K562 (cell line): ENCODE results near the gene CYB5R4. TPM values are rescaled to one million over a fixed set of nuclear protein-coding genes. Genes with fewer than 3 reads are reported as not detected.

Experiments used
- CREB1 ChIP-seq, 2 experiments: sonication (generic) in 1 of 2; formaldehyde crosslinking in 1 of 2; IDR thresholded peaks; 2 replicates each; pipeline versions ENCODE4 v1.6.1 to v1.8.0; 2012 to 2022; ENCODE audit warnings: inconsistent platforms in 1 of 2, mild to moderate bottlenecking in 1 of 2, missing genetic modification reagents in 1 of 2, moderate library complexity in 1 of 2
- FOXK2 ChIP-seq, 2 experiments: fragments of 450-650 bp; IDR thresholded peaks in 1 of 2; conservative IDR thresholded peaks in 1 of 2; 2 replicates each; pipeline ENCODE4 v1.6.1; 2016; ENCODE audit warnings: low read depth in 2 of 2, mild to moderate bottlenecking in 1 of 2
- GABPB2 ChIP-seq: fragments of 250-450 bp; sonication (Bioruptor Pico); conservative IDR thresholded peaks from 2 replicates; pipeline ENCODE4 v1.5.1; 2021; ENCODE audit warnings: mild to moderate bottlenecking
- POLR3G ChIP-seq: IDR thresholded peaks from 2 replicates; pipeline ENCODE4 v1.6.1; 2011; ENCODE audit not compliant: insufficient read length, insufficient replicate concordance; ENCODE audit errors: extremely low read depth
- RBM39 ChIP-seq: fragments of 200-400 bp; formaldehyde crosslinking; optimal IDR thresholded peaks from 2 replicates; pipeline ENCODE3; 2018; ENCODE audit warnings: low read depth, low read length
- RFX1 ChIP-seq: fragments of 450-650 bp; IDR thresholded peaks from 2 replicates; pipeline ENCODE4 v1.6.1; 2016; ENCODE audit warnings: mild to moderate bottlenecking, moderate library complexity
- SMARCA5 ChIP-seq: fragments of 450-650 bp; IDR thresholded peaks from 2 replicates; pipeline ENCODE4 v1.6.1; 2016
- ZFP30 ChIP-seq: fragments of 250-450 bp; sonication (Bioruptor Pico); IDR thresholded peaks from 2 replicates; pipeline ENCODE4 v1.8.0; 2022; ENCODE audit warnings: moderate library complexity, mild to moderate bottlenecking, inconsistent platforms, borderline replicate concordance
- ZNF184 ChIP-seq: sonication (generic); formaldehyde crosslinking; IDR thresholded peaks from 2 replicates; pipeline ENCODE4 v1.5.0; 2020; ENCODE audit warnings: missing genetic modification reagents
- ZNF263 ChIP-seq: sonication (generic); formaldehyde crosslinking; IDR thresholded peaks from 2 replicates; pipeline ENCODE4 v1.8.0; 2022; ENCODE audit warnings: mild to moderate bottlenecking, missing genetic modification reagents, borderline replicate concordance
- ZNF507 ChIP-seq: conservative IDR thresholded peaks from 2 replicates; pipeline ENCODE4 v1.6.1; 2017; ENCODE audit warnings: missing genetic modification characterization, missing compliant biosample characterization
- polyA plus RNA-seq, 8 experiments: library from polyadenylated mRNA; depleted of rRNA in 4 of 8; stranded (reverse) in 5 of 8; unstranded in 3 of 8; fragments of >200 nt; fragmentation: Nextera tagmentation in 2 of 8; fragmentation: Illumina TruSeq in 1 of 8; extraction: Ambion mirVana in 2 of 8; extraction: Trizol in 1 of 8; gene quantifications; 2 replicates each; pipeline versions ENCODE4 v1.2.1 to v1.2.3, GENCODE V29; 2011 to 2014; ENCODE audit warnings: inconsistent platforms in 1 of 8, missing spikeins in 1 of 8
- total RNA-seq, 7 experiments: library from RNA; depleted of rRNA in 6 of 7; stranded (reverse); fragments of >200 nt in 6 of 7; fragmentation: Illumina TruSeq in 2 of 7; extraction: Trizol in 2 of 7; gene quantifications; 2 replicates each; pipeline versions ENCODE4 v1.2.1 to v1.2.3, GENCODE V29; 2011 to 2021; ENCODE audit warnings: low replicate concordance in 1 of 7
- TF ChIP-seq, protein P1 (sequence below), 2 experiments: fragments of 450-650 bp; IDR thresholded peaks; 2 replicates each; pipeline ENCODE4 v1.6.1; 2016; ENCODE audit warnings: mild to moderate bottlenecking in 2 of 2, borderline replicate concordance in 1 of 2, low read depth in 1 of 2, moderate library complexity in 1 of 2

Gene CYB5R4
- total and polyA plus RNA-seq, 9 of the 15 experiments (the other 6 are each of a cell fraction or from before 2014, with no cell fraction given), result 5.9 to 23.1 (median 19.0) TPM

DNA sequence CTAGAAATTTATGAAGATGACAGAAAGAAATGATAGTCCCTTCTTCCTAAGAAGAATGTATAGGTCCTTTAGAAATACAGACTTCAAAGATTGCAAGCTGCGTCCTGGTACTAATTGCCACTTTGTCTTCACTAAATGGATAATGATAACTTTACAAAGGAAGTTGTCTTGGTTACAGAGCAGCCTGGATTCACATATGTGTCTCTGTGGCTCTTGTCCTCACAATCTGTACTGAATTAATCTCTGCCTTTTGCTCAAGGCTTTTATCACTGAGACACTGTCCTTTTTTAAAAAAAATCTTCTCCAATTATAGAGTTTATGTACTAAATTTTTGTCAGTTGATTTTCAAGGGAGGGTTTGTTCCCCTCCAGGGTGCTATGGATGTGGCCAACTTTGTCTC is 156.5 kb downstream of the CYB5R4 start (continued):
- TF ChIP-seq, protein P1, sequence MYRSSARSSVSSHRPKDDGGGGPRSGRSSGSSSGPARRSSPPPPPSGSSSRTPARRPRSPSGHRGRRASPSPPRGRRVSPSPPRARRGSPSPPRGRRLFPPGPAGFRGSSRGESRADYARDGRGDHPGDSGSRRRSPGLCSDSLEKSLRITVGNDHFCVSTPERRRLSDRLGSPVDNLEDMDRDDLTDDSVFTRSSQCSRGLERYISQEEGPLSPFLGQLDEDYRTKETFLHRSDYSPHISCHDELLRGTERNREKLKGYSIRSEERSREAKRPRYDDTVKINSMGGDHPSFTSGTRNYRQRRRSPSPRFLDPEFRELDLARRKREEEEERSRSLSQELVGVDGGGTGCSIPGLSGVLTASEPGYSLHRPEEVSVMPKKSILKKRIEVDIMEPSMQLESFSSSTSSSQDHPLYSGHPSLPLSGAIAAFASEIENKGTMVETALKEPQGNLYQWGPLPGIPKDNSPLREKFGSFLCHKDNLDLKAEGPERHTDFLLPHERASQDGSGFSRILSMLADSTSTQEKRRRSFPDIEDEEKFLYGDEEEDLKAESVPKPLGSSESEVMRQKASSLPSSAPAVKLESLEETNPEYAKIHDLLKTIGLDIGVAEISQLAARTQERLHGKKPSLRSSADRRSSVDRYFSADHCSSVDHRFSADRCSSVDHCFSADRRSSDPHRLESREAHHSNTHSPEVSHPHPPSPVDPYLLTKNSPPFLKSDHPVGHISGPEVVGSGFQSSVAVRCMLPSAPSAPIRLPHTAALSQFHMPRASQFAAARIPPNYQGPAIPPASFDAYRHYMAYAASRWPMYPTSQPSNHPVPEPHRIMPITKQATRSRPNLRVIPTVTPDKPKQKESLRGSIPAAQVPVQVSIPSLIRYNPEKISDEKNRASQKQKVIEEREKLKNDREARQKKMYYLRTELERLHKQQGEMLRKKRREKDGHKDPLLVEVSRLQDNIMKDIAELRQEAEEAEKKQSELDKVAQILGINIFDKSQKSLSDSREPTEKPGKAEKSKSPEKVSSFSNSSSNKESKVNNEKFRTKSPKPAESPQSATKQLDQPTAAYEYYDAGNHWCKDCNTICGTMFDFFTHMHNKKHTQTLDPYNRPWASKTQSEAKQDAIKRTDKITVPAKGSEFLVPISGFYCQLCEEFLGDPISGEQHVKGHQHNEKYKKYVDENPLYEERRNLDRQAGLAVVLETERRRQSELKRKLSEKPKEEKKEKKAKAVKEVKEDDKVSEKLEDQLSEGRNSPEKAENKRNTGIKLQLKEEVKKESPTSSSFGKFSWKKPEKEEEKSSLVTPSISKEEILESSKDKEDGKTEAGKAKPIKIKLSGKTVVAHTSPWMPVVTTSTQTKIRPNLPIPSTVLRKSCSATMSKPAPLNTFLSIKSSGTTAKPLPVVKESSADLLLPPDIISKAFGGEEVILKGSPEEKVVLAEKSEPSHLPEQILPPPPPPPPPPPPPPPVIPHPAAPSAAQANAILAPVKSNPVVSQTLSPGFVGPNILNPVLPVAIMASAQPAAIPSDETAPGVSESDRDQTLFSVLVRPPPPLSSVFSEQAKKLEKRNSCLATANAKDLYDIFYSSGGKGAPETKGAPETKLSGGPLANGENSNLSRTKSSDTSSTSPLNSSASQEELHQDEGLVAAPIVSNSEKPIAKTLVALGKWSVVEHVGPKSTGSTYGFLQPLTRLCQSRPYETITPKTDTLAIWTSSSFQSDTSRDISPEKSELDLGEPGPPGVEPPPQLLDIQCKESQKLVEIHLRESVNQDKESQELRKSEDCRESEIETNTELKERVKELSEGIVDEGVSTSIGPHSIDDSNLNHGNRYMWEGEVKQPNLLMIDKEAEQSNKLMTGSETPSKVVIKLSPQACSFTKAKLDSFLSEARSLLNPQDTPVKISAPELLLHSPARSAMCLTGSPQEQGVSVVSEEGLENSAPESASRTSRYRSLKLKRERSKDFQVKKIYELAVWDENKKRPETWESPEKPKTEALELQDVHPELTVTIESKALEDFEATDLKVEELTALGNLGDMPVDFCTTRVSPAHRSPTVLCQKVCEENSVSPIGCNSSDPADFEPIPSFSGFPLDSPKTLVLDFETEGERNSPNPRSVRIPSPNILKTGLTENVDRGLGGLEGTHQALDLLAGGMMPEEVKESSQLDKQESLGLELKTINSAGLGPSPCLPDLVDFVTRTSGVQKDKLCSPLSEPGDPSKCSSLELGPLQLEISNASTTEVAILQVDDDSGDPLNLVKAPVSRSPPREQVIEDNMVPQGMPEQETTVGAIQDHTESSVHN (IDR thresholded peaks at IDR 0.05; ENCODE audit: borderline replicate concordance in 1 of 2, low read depth in 1 of 2), result no peak
- TF ChIP-seq POLR3G (no peak), GABPB2 (CRISPR knock-in tag) (no peak), ZNF263 (CRISPR knock-in tag) (no peak), CREB1 (IDR thresholded peaks at IDR 0.05) (no peak), CREB1 (CRISPR knock-in tag; IDR thresholded peaks at IDR 0.05) (no peak), RFX1 (no peak; the same call in 1 of the 2 replicates), FOXK2 (conservative IDR thresholded peaks at IDR 0.05 in 1 of 2, IDR thresholded peaks at IDR 0.05 in 1 of 2; ENCODE audit: low read depth in 2 of 2) (no peak), SMARCA5 (no peak), ZNF184 (CRISPR knock-in tag) (no peak), ZFP30 (CRISPR knock-in tag) (no peak), RBM39 (no peak), ZNF507 (no peak)
- TF ChIP-seq, all 486 proteins: peak for 0

Other genes with a start within 250 kb of the CYB5R4 start
- gene SNAP91, start 150.6 kb upstream of the CYB5R4 start, total RNA-seq (2014; rRNA removed), result not detected in 2 replicates
- gene SNAP91, start 150.6 kb upstream of the CYB5R4 start, total RNA-seq (2014; rRNA removed; fragmentation: Illumina TruSeq; extraction: Trizol), result not detected in 2 replicates
- not detected in 2 replicates for gene SNAP91, start 150.6 kb upstream of the CYB5R4 start, total RNA-seq (2015; rRNA removed; fragmentation: Illumina TruSeq; extraction: Trizol)
- not detected in 2 replicates for gene SNAP91, start 150.6 kb upstream of the CYB5R4 start, total RNA-seq (2021)
- gene SNAP91, start 150.6 kb upstream of the CYB5R4 start, polyA plus RNA-seq (2011; rRNA removed), result not detected in 2 replicates
- not detected in 2 replicates for gene SNAP91, start 150.6 kb upstream of the CYB5R4 start, polyA plus RNA-seq (2014; fragmentation: Illumina TruSeq; extraction: Trizol)
- not detected for gene SNAP91, start 150.6 kb upstream of the CYB5R4 start, polyA plus RNA-seq (2014; fragmentation: Nextera tagmentation; extraction: Ambion mirVana)
- gene SNAP91, start 150.6 kb upstream of the CYB5R4 start, polyA plus RNA-seq (2014; rRNA removed), result not detected in 2 replicates
- gene RIPPLY2, start 6.3 kb upstream of the CYB5R4 start, total RNA-seq (2014; rRNA removed), result not detected in 2 replicates
- gene RIPPLY2, start 6.3 kb upstream of the CYB5R4 start, total RNA-seq (2014; rRNA removed; fragmentation: Illumina TruSeq; extraction: Trizol), result not detected in 2 replicates
- not detected in 2 replicates for gene RIPPLY2, start 6.3 kb upstream of the CYB5R4 start, total RNA-seq (2015; rRNA removed; fragmentation: Illumina TruSeq; extraction: Trizol)
- gene RIPPLY2, start 6.3 kb upstream of the CYB5R4 start, total RNA-seq (2021), result not detected in 2 replicates
- gene RIPPLY2, start 6.3 kb upstream of the CYB5R4 start, polyA plus RNA-seq (2011; rRNA removed), result not detected in 2 replicates
- not detected in 2 replicates for gene RIPPLY2, start 6.3 kb upstream of the CYB5R4 start, polyA plus RNA-seq (2014; fragmentation: Illumina TruSeq; extraction: Trizol)
- not detected for gene RIPPLY2, start 6.3 kb upstream of the CYB5R4 start, polyA plus RNA-seq (2014; fragmentation: Nextera tagmentation; extraction: Ambion mirVana)
- not detected in 2 replicates for gene RIPPLY2, start 6.3 kb upstream of the CYB5R4 start, polyA plus RNA-seq (2014; rRNA removed)
- 7.8 and 8.6 TPM in 2 replicates for gene MRAP2, start 174.1 kb downstream of the CYB5R4 start, total RNA-seq (2014; rRNA removed)
- 12.0 and 15.3 TPM in 2 replicates for gene MRAP2, start 174.1 kb downstream of the CYB5R4 start, total RNA-seq (2014; rRNA removed; fragmentation: Illumina TruSeq; extraction: Trizol)
- 11.8 and 12.6 TPM in 2 replicates for gene MRAP2, start 174.1 kb downstream of the CYB5R4 start, total RNA-seq (2015; rRNA removed; fragmentation: Illumina TruSeq; extraction: Trizol)
- 7.4 and 8.7 TPM in 2 replicates for gene MRAP2, start 174.1 kb downstream of the CYB5R4 start, total RNA-seq (2021)
- gene MRAP2, start 174.1 kb downstream of the CYB5R4 start, polyA plus RNA-seq (2011; rRNA removed), result 30.7 and 38.9 TPM in 2 replicates
- gene MRAP2, start 174.1 kb downstream of the CYB5R4 start, polyA plus RNA-seq (2014; fragmentation: Illumina TruSeq; extraction: Trizol), result 10.9 and 12.1 TPM in 2 replicates
- 1 to 10 TPM; 5.9 to 6.8 TPM for gene MRAP2, start 174.1 kb downstream of the CYB5R4 start, polyA plus RNA-seq (2014; fragmentation: Nextera tagmentation; extraction: Ambion mirVana)
- gene MRAP2, start 174.1 kb downstream of the CYB5R4 start, polyA plus RNA-seq (2014; rRNA removed), result 8.0 and 9.3 TPM in 2 replicates